Measurements from ENCODE around the gene ZMYM4.

Gene ZMYM4

DNA sequence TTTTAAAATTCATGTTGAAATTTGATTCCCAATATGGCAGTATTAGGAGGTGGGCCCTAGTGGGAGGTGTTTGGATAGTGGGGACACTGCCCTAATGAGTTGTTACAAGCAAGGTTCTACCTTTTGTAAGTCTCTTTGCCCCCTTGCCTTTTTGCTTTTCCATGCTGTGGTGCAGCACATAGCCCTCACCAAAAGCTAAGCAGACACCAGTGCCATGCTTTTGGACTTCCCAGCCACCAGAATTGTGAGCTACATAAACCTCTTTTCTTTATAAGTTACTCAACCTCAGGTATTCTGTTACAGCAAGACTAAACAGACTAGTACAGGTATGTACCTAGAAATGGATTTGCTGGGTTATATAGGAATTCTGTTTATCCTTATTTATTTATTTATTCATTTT, 13.7 kb downstream of the ZMYM4 start:
- in situ Hi-C loops (cut with MboI; ENCODE audit: low pct_unique_long_range_greater_than_20kb, low sequenced_read_pairs, unreplicated experiment): no loop called here
- no peak for DNase-seq (ENCODE audit: low spot score)
- TF ChIP-seq, protein P1, sequence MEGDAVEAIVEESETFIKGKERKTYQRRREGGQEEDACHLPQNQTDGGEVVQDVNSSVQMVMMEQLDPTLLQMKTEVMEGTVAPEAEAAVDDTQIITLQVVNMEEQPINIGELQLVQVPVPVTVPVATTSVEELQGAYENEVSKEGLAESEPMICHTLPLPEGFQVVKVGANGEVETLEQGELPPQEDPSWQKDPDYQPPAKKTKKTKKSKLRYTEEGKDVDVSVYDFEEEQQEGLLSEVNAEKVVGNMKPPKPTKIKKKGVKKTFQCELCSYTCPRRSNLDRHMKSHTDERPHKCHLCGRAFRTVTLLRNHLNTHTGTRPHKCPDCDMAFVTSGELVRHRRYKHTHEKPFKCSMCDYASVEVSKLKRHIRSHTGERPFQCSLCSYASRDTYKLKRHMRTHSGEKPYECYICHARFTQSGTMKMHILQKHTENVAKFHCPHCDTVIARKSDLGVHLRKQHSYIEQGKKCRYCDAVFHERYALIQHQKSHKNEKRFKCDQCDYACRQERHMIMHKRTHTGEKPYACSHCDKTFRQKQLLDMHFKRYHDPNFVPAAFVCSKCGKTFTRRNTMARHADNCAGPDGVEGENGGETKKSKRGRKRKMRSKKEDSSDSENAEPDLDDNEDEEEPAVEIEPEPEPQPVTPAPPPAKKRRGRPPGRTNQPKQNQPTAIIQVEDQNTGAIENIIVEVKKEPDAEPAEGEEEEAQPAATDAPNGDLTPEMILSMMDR (IDR thresholded peaks at IDR 0.05; ENCODE audit: extremely low read depth, insufficient read depth, missing control alignments): no peak

DNA sequence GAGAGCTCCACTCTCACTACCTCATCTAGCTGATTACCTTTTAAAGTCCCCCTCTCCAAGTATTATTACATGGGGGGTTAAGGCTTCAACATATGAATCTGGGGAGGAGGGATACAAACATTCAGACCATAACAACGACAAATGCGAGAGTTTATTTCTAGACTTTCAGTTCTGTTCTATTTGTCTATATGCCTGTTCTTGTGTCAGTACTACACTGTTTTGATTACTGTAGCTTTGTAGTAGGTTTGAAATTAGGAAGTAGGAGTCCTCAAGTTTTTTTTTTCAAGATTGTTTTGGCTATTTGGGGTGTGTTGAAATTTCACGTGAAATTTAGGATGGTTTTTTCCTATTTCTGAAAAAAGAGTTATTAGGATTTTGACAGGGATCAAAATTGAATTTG, 16.3 kb downstream of the ZMYM4 start:
- TF ChIP-seq, protein P1 (IDR thresholded peaks at IDR 0.05; ENCODE audit: extremely low read depth, insufficient read depth, missing control alignments): no peak
- in situ Hi-C loops (cut with MboI; ENCODE audit: low pct_unique_long_range_greater_than_20kb, low sequenced_read_pairs, unreplicated experiment): no loop called here

DNA sequence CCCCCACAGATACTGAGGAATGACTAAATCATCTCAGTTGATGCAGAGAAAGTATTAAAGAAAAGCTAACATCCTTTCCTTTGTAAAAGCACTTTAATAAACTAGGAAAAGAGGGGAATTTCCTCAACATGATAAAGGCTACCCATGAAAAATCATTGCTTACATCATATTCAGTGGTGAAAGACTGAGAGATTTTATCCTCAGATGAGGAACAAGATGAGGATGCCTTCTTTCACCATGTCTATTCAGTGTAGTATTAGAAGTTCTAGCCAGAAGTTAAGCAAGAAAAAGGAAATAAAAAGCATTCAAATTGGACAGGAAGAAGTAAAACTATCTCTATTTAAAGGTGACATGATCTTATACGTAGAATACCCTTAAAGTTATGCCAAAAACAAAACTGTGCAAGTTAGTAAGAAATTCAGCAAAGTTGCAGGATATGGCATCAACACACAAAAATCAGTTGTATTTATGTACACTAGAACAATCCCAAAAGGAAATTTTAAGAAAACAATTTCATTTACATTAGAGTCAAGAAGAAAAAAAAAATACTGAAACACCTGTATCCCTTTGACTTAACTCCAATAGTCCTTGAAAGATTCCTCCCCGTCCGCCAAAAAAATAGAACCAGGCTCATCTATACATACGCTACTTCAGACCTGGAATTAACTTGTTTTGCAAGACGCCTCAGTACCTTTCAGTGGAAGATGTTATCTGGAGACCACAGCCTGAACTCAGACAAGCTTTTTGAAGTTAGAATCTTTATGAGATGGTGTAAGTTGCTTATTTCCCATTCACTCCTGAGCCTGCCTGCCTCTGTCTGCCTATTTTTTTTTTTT, 17.5 kb downstream of the ZMYM4 start:
- in situ Hi-C loops (cut with MboI; ENCODE audit: low pct_unique_long_range_greater_than_20kb, low sequenced_read_pairs, unreplicated experiment): no loop called here
- TF ChIP-seq, protein P1 (IDR thresholded peaks at IDR 0.05; ENCODE audit: extremely low read depth, insufficient read depth, missing control alignments): no peak
- no peak for DNase-seq (ENCODE audit: low spot score)

More for the DNA sequence above, 16.3 kb downstream of the ZMYM4 start:
- DNase-seq (ENCODE audit: low spot score): no peak

DNA sequence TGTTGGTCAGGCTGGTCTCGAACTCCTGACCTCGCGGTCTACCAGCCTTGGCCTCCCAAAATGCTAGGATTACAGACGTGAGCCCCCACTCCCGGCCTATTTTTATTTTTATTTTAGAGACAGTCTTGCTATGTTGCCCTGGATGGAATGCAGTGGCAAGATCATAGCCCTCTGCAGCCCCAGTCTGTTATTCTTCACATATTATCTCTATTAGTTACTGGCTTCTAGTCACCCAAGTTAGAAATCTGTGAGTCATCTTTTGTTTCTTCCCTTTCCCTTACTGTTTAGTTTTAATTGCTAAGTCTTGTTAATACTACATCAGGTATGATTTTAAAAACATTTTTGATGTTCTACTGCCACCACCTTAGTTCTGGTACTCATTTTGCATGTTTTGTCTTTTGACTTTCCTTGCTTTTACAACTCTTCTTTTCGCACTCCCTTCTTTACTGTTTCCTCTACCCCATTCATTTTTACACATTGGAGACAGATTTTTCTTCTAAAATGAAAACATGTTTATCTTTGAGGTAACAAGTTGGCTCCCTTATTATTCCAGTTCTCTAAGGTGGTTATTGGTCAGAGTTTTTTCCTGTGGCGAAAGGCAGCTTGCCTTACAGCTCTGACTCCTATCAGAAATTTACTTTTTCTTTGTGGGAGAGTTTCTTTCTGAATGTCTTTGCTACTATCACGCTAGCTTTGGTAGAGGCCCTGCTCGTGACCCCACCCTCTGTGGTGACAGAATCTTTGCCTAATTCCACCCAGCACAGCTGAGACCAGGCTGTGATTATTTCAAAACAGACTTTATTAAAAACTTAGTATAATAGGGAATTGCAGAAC, 19.5 kb downstream of the ZMYM4 start:
- DNase-seq (ENCODE audit: low spot score): no peak
- in situ Hi-C loops (cut with MboI; ENCODE audit: low pct_unique_long_range_greater_than_20kb, low sequenced_read_pairs, unreplicated experiment): no loop called here
- TF ChIP-seq, protein P1 (IDR thresholded peaks at IDR 0.05; ENCODE audit: extremely low read depth, insufficient read depth, missing control alignments): no peak

DNA sequence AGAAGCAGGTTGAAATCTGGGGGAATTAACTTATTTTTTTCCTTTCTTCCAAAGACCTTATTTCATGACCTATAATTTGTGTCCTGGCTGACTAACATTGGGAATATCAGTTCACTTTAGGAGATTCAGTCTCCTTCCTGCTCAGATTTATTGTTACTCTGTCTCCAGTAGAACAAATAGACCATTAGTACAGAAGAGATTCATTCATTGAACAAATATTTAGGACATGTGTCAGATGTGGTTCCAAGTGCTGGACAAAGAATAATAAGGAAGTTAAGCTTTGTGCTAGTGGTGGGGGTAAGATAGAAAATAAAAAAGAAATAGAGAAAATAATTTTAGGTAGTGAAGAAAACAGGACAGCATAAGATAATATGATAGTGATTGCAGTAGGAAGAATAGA, 20.3 kb downstream of the ZMYM4 start:
- no peak for DNase-seq (ENCODE audit: low spot score)
- in situ Hi-C loops (cut with MboI; ENCODE audit: low pct_unique_long_range_greater_than_20kb, low sequenced_read_pairs, unreplicated experiment): no loop called here
- TF ChIP-seq, protein P1 (IDR thresholded peaks at IDR 0.05; ENCODE audit: extremely low read depth, insufficient read depth, missing control alignments): no peak

DNA sequence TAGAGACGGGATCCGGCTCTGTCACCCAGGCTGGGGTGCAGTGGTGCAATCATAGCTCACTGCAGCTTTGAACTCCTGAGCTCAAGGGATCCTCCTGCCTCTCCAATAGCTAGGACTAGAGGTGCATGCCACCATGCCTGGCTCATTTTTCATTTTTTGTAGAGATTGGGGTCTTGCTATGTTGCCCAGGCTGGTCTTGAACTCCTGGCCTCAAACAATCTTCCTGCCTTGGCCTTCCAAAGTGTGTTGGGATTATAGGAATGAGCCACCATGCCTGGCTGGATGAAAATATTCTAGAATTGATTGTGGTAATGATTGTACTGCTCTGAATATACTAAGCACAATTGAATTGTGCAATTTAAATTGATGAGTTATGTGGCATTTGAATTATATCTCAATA, 21.9 kb downstream of the ZMYM4 start:
- in situ Hi-C loops (cut with MboI; ENCODE audit: low pct_unique_long_range_greater_than_20kb, low sequenced_read_pairs, unreplicated experiment): loop anchor here (10.0 kb wide), 1 partner anchor 86 kb away; no protein-coding TSS in a partner anchor
- DNase-seq (ENCODE audit: low spot score): no peak
- TF ChIP-seq, protein P1 (IDR thresholded peaks at IDR 0.05; ENCODE audit: extremely low read depth, insufficient read depth, missing control alignments): no peak

Measured in GM13977 (cell line).